ENCODE results near the gene THRSP.

- TF ChIP-seq CHD1 (IDR thresholded peaks at IDR 0.05; ENCODE audit: low read depth, low read length) (no peak), MXI1 (IDR thresholded peaks at IDR 0.05; ENCODE audit: borderline replicate concordance, low read depth, low read length) (peak; percentile 50; the same call in 1 of the 2 replicates)
Observed at GRCh38 chr11:78079232-78080083, 15.8 kb downstream of the THRSP start, which contains the start of gene NDUFC2.

Measured in IMR-90 (cell line).